A172 (cell line): ENCODE data around the gene FBLN7. TPM values are rescaled to one million over a fixed set of nuclear protein-coding genes. Genes with fewer than 3 reads are reported as not detected.
"Not testable (repeated sequence)": the region's sequence is repeated elsewhere in the genome, so short reads cannot be mapped to it uniquely, and the experiment has no call there.

Experiments used
- DNase-seq: peaks from one replicate; pipeline ENCODE4 v3.0.0-alpha.2; 2015; ENCODE audit warnings: low spot score
- total RNA-seq: library from RNA; depleted of rRNA; stranded (reverse); fragments of >200 nt; shearing (Covaris generic); gene quantifications from 2 replicates; pipeline ENCODE4 v1.2.3, GENCODE V29; 2014

Gene FBLN7
- total RNA-seq, 1 experiment from 2014 or later = 1.5 TPM

DNA sequence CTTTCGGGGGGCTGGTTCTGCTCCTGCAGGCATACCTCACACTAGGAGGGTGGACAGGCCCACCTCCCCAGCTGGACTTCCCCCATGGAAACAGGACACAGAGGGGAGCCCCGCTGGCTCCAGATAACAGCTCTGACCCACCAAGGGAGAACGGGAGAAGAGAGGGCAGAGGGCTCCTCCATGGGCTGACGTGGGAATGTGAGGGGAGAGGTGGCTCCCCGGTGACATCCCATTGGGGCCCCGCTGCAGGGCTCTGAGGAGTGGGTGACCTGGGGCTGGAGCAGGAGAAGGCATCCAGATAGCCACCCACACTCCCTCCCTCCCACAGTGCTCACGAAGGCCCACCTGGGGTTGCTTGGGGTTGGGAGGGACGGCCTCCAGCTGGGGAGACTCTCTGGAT is 45.9 kb downstream of the FBLN7 start:
- DNase-seq = no peak

GRCh38 chr2:112185131-112185530 is 46.9 kb downstream of the FBLN7 start:
- DNase-seq = no peak

- no peak for DNase-seq
Measured at GRCh38 chr2:112187046-112187715, 49.0 kb downstream of the FBLN7 start.

DNA sequence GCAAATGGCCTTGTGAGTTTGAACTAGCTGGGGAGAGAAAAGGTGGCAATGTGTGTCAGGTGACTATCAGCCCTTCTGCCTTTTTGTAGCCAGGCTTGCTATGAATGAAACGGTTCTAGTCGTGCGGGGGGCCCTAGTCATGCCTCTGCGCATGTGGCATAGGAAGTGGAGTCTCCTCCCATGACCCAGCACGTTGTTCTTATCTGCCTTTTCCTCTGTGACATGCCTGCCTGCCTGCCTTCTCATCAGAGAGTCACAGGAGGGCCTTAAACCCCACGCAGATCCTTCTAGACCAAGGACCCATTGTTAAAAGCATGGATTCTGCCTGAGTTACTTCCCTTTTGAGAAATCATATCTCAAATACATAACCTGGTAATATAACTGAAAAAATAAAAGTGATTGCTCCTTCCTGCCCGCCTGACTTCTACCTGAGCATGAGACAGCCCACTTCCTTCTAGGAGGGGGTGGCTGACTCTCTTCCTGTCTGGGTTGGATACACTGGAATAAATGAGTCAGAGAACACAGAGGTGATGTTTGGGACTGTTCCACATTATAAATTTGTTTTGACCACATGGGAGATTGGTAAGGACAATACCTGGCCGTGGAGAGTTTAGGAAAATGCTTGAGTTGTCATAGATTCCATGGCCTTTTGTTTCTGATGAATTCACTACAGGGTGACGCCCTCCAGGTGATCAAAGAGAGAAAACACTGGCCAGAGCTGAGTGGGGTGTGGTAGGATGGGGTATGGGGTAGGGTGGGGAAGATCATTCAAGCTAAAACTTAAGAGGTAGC is 49.8 kb downstream of the FBLN7 start:
- peak; percentile 47 for DNase-seq

DNA sequence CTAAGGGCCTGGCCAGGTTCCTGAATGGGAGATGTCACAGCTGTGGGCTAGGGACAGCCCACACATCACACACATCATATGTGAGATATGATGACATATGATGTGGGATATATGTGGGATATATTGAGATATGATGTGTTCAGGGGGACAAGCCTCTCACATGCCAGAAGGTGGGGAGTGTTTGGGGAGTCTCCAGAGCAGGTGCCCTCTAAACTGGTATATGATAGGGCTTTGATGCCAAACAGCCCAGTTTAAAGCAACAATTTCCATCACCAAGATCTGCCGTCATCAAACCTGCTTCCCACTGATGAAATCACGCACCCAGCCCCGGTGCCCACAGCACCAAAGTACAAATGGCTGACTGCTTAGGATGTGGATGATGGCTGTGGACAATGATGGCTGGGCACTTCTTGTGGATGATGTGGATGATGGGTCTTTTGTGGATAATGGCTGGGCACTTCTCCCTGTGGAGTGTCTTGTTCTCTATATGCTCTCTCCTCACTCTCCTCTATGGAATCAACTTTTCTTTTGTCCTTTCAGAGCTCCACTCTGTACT is 50.9 kb downstream of the FBLN7 start:
- DNase-seq = no peak

DNA sequence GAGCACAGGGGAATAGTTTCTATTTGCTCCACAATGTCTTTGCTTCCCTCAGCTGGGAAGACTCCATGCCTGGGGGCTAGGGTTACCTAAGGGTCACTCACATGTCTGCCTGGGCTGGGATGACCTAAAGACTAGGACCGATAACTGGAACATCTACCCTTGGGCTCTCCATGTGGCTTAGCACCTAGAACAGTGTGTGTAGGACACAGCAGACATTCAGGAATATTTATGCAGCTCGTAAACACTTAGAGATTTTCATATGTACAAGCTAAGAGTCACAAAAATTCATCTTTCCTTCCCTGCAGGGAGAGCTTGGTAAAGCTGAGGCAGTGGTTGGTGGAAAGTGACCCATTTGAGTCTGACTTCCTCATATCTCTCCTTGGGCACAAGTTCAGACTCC is 55.8 kb downstream of the FBLN7 start:
- DNase-seq = no peak

GRCh38 chr2:112194482-112194881 is 56.3 kb downstream of the FBLN7 start:
- DNase-seq = no peak

DNA sequence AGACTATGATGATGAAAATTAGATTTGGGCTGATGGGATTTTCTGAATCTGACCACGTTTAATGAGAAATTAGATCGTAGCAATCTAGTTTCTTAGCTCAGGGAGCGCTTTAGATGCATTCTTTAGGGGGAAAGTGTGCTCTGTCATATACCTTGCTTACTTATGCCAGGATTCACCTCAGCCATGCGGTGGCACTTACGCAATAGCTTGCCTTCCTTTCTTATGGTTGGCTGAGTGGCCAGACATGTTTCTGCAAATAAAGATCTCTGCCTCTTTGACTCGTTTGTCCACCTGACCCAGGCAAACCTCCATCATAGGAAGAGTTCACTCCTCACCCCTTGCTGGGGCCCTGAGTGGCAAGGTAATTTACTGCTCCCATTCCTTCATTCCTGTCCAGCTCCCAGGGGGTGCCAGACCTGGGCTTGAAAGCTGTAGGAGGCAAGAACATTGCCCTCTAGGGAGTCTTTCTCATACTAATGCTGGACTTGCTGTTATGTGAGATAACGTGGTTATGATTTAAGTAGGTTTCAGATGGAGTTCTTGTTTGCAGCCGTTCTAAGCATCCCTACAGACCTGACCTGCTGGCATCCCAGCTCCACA is 57.1 kb downstream of the FBLN7 start:
- no peak for DNase-seq

DNA sequence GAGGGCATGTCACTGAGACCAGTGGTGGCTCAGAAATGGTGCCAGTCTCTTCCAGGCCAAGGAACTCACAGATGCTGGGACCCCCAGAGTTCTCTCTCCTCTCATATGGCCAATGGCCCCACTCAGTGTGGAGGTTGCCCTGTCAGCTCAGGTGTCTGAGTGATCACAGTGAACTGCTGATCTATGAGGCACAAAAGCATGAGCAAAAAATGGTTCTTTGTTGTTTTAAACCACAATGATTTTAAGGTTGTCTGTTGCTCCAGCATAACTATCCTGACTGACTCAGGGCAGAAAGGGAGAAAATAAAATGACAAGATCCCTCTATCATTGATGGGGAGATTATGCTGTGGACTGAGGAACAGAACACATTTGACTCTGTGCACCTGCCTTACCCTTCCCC is 57.8 kb downstream of the FBLN7 start:
- DNase-seq = no peak

- DNase-seq = no peak
Measured at GRCh38 chr2:112197868-112198267, 59.7 kb downstream of the FBLN7 start.

GRCh38 chr2:112198780-112199179 is 60.6 kb downstream of the FBLN7 start:
- DNase-seq = peak; percentile 28

DNA sequence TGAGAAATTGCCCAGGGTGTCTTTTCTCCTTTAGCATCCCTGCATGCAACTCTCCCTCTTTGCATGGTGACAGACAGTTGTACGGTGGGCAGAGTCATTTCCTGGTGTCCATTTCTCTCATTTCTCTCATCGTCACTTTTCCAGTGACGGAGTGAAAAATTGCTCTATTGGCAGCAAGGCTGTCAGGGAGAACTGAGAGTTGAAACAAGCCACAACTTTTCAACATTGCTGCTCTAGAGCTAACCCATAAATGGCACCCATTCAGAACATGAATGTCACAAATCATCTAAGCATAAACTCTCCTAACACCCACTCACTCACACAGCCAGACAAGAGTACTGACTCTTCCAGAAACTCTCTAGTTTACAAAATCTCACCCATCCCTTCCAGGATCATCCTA is 61.0 kb downstream of the FBLN7 start:
- DNase-seq = no peak

GRCh38 chr2:112201696-112202430 is 63.7 kb downstream of the FBLN7 start:
- no peak for DNase-seq

DNA sequence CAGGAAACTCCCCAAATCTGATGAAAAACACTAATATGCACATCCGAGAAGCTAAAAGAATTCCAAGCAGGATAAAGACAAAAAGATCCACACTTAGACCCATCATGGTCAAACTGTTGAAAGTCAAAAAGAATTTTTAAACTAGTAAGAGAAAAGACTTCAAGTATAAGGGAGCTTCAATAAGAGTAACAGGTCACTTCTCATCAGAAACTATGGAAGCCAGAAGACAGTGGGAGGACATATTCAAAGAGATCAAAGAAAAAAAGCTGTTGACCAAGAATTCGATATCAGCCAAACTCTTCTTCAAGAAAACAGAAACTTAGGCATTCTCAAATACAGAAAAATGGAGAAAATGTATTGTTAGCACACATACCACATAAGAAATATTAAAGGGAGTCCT is 66.2 kb downstream of the FBLN7 start:
- peak; percentile 26 for DNase-seq

GRCh38 chr2:112207905-112208304 is 69.7 kb downstream of the FBLN7 start:
- not testable (repeated sequence) for DNase-seq

- peak; percentile 13 for DNase-seq
Measured at GRCh38 chr2:112216167-112216566, 78.0 kb downstream of the FBLN7 start.

DNA sequence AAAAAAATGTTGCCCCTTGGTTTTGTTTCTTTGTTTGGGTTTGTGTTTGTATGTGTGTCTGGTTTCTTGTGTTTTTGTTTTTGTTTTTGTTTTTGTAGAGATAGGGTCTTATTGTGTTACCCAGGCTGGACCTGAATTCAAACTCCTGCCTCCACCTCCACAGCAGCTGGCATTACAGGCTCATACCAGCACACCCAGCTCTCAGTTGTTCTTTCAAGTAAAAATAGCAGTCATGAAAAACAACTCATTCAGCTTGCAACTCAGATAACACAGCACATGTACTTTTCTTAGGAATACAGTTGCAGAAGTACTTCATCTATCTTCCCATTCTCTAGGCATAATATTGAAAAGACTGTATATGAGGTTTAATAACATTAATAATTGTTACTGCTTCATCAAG is 79.7 kb downstream of the FBLN7 start:
- no peak for DNase-seq

DNA sequence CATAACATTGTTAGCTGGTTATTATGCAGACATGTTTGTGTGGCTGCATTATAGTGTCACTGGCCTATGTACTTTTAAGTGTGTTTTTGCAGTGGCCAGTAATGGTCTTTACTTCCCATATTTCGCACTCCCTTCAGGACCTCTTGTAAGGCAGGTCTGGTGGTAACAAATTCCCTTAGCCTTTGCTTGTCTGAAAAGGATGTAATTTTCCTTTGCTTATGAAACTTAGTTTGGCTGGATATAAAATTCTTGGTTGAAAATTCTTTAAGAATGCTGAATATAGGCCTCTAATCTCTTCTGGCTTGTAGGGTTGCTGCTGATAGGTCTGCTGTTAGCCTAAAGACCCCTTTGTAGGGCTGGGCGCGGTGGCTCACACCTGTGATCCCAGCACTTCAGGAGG is 82.0 kb downstream of the FBLN7 start:
- no peak for DNase-seq

DNA sequence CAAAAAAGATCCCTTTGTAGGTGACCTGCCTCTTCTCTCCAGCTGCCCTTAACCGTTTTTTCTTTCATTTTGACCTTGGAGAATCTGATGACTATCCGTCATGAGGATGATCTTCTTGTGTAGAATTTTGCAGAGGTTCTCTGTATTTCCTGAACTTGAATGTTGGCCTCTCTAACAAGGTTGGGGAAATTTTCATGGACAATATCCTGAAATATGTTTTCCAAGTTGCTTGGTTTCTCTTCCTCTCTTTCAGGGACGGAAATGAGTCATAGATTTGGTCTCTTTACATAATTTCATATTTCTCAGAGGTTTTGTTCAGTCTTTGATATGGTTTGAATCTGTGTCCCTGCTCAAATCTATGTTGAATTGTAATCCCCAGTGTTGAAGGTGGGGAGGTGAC is 82.6 kb downstream of the FBLN7 start:
- DNase-seq = no peak

- no peak for DNase-seq
Measured at GRCh38 chr2:112229348-112229747, 91.2 kb downstream of the FBLN7 start.

GRCh38 chr2:112230371-112230770 is 92.2 kb downstream of the FBLN7 start:
- DNase-seq = no peak
